ENCODE measurements around the gene MVK.

GRCh38 chr12:109645708-109646107 lies 72.1 kb downstream of the MVK start:
- TF ChIP-seq CTCF (conservative IDR thresholded peaks at IDR 0.05 in 1 of 2, IDR thresholded peaks at IDR 0.05 in 1 of 2; ENCODE audit: extremely low read depth in 1 of 2, insufficient read depth in 1 of 2, low read depth in 1 of 2, low read length in 2 of 2) = no peak
- TF ChIP-seq EZH2 (IDR thresholded peaks at IDR 0.05; ENCODE audit: borderline replicate concordance, low read length) = no peak
